HG02970 (cell line): ENCODE data around the gene RUFY1.
"Not testable (repeated sequence)": the region's sequence is repeated elsewhere in the genome, so short reads cannot be mapped to it uniquely, and the experiment has no call there.

Source experiments
- ATAC-seq: cut with Tn5 transposase; IDR thresholded peaks from one replicate; pipeline ENCODE4 v1.9.1; 2021; ENCODE audit warnings: mild to moderate bottlenecking, moderate library complexity, moderate number of reproducible peaks; ENCODE audit not compliant: unreplicated experiment, low FRiP score

Gene RUFY1, protein sequence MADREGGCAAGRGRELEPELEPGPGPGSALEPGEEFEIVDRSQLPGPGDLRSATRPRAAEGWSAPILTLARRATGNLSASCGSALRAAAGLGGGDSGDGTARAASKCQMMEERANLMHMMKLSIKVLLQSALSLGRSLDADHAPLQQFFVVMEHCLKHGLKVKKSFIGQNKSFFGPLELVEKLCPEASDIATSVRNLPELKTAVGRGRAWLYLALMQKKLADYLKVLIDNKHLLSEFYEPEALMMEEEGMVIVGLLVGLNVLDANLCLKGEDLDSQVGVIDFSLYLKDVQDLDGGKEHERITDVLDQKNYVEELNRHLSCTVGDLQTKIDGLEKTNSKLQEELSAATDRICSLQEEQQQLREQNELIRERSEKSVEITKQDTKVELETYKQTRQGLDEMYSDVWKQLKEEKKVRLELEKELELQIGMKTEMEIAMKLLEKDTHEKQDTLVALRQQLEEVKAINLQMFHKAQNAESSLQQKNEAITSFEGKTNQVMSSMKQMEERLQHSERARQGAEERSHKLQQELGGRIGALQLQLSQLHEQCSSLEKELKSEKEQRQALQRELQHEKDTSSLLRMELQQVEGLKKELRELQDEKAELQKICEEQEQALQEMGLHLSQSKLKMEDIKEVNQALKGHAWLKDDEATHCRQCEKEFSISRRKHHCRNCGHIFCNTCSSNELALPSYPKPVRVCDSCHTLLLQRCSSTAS

DNA sequence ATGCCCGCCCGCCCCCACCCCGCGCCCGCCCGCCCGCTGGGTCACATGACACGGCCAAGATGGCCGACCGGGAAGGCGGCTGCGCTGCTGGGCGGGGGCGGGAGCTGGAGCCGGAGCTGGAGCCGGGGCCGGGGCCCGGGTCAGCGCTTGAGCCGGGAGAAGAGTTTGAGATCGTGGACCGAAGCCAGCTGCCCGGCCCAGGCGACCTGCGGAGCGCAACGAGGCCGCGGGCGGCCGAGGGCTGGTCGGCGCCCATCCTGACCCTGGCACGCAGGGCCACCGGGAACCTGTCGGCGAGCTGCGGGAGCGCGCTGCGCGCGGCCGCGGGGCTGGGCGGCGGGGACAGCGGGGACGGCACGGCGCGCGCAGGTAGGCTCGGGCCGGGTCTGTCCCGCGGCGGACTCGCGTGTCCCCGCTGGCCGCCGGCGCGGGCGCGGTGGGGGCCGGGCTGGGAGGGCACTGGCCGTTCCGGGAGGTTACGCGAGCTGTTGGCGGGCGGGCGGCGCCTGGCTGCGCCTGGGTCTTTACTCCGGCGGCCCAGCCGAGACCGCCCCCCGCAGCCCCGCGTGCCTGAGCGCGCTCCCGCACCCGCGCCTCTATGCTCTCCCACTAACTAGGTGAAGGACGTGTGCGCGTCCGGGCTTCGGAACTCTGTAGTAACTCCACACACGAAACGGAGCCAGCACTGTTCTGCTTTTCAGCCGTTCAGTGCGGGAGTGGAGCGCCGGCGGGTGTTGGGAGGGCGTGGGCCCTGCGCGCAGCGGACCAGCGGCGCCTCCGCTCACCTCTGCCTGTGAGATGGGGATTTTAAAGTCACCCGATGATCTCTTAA lies at the start of gene RUFY1:
Gene RUFY1 (plus strand): TSS at position 44 of the 832 bp plus-strand sequence. CDS start 16 bp downstream, at position 60.
- peak; percentile 91 for ATAC-seq

DNA sequence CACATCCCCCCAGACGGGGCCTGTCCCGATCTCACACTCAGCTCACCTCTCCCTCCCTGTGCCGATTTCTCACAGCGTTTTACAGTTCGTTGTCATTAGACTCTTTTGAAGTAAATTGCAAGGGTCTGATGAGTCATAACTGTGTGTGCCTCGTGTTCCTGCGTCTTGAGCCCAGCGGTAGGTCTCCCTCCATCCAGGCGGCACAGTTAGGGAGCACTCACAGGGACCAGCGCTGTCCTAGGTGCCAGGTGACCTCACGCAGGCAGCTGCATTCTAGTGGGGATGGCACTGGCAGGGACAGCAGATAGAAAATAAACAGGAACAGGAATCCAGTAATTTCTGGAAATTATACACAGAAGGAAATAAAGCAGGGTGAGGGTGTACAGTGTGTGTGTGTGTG lies 48.4 kb upstream of the RUFY1 start:
- not testable (repeated sequence) for ATAC-seq

DNA sequence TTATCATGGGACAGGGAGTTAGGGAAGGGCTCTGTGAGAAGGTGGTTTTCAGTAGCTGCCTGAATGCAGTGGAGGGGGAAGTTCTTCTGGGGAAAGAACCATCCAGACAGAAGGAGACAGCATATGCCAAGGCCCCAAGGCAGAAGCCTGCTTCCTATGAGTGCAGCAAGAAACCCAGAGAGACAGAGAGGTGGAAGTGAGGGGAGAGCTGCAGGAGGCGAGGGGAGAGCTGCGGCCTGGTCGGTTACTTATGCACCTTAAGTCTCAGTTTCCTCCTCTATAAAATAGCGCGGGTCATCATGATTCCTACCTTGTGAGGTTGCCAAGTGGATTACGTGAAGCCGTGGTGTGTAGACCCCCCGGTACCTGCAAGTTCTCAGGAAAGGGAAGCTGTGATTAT lies 47.9 kb upstream of the RUFY1 start:
- ATAC-seq, result not testable (repeated sequence)

DNA sequence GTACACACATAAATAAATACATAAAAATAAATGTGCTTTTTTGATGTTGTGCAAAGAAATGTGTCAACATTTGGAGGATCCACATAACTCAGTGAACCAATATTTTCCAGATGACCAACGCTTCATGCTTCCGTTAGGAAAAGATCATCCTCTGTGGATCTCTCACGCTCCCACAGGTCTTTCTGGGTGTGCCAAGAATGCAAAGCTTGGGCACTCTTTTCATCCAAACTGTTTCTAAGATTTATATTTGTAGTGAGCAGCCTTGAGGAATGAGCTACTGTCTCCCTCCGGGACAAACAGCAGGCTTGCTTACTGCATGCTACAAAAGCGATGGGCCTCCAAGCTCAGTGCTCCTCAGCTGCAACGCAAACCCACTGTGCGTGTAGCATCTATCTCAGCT lies 46.2 kb upstream of the RUFY1 start:
- ATAC-seq, result no peak

DNA sequence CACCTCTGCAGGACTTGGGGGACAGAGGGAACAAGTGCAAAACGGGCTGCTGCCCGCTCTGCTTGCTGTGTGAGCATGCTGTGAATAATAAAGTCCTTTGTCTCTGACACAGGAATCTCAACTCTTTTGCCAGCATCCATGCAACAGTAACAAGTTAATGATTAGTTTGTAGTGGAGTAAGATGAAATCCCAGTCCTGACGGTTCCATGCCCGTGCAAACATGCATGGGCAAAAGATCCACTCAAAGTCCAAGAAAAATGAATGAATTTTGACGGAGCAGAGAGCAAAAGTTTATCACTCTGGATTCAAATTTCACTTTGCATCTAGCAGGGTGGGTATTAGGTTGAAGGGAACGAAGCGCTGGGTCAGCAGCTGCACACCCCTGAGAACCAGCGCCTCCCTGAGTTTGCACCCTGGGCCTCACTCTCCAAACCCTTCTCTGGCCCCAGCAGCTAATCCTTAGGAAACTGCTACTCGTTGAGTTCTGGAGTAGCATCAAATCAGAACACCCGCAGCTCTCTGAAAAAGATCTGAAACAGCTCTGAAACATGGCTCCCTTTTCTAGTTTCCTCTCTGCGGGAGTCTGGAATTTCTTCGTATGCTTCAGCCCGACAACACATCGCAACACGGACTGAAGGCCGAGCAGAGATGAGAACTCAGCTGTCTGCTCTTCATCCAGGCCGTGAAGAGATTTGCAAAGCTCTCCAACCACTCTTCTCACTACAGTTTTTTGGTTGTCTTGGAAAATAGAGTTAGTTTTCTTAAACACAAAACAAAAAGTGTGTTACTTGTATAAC lies 45.6 kb upstream of the RUFY1 start:
- ATAC-seq, result no peak

DNA sequence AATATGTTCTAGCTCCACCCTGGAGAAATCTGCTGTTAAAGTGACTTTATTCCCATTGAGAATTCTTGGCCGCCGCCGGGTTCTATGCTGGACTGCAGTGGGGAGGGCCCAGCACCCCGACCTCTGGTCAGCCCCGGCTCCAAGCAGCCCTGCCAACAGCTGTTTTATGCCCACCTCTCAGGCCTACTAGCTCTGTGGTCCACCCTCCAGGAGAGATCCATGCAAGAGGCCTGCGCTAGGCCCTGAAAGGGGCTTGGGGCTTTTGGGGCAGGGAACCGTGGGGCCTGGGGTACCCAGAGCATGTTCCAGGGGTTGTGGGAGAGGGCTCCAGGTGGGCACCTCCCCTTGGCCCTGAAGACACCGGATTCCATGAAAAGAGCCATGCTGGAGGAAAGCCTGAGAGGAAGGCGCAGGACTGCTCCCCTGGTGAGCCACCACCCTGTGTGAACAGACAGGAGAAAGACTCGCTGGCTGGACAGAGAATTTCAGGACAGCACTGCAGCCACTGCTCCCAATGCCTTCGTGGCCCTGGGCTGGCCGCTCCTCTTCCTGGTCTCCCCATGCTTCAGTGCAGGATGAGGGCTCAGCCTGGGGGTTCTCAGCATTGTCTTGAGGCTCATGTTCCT lies 44.6 kb upstream of the RUFY1 start:
- ATAC-seq, result no peak

DNA sequence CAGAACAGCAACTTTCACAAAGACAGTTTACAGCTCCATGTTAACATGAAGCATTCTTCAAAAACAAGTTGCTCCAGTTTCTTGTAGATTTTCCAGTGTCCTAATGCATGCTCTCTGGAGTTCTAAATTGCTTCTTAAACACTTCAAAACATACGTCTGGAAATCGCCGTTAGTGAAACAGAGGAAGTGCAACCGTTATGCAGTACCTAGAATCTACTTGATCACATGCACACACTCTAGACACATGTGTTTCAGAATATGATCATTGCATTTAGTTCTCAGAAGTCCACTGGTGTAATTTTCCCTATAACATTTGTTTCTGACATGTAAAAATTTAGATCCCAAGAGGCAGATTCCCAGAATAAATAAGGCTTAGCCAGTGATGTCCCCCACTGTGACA lies 41.1 kb upstream of the RUFY1 start:
- ATAC-seq, result no peak

DNA sequence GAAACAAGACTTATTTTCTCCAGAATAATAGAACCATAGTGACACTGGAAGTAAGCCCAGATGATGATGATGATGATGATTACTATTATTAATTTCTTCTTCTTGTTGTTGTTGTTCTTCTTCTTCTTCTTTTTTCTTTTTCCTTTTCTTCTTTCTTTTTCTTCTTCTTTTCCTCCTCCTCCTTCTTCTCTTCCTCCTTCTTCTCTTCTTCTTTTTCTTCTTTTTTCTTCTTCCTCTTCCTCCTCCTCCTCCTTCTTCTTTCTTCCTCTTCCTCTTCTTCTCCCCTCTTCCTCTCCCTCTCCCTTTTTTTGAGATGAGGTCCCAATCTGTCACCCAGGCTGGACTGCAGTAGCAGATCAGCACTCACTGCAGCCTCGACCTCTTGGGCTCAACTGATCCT lies 40.5 kb upstream of the RUFY1 start:
- no peak for ATAC-seq

DNA sequence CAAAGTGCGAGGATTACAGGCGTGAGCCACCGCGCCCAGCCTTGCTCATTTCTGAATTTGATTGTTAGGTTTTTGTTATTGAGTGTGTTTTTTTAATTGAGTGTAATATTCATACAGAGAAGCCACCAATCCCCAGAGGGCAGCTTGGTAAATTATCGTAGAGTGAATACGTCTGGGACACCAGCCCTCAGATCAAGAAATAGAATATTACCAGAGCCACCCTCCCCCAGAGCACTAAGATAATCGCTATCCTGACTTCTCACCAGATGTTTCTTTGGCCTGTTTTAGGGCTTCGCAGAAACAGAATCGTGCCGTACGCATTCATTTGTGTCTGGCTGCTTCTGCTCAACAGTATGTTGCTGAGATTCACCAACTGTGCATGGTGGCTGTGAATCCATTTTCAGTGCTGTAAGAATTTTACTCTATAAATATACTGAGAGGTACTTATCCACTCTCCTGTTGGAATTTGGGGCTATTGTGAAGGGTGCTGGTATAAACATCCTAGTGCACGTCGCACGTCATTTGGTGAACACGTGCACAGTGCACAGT lies 37.8 kb upstream of the RUFY1 start:
- ATAC-seq, result no peak

DNA sequence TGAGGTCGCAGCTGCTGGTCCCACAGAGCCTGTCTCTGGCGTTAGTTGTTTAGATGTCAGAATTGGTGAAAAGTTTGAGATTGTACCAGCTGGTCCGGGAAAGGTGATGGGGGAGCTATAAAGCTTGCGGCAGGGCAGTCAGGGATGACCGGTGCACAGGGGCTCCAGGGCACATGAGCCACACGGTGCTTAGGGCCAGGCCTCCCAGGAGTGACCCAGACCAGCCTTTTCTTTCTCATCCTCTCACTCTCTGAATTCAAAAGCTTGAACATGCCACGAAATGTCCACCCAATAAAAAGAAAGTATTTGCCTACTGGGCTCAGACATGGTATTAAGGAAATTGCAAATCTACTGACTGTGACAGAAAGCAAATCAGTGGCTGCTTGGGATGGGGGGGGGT lies 34.9 kb upstream of the RUFY1 start:
- ATAC-seq, result not testable (repeated sequence)

DNA sequence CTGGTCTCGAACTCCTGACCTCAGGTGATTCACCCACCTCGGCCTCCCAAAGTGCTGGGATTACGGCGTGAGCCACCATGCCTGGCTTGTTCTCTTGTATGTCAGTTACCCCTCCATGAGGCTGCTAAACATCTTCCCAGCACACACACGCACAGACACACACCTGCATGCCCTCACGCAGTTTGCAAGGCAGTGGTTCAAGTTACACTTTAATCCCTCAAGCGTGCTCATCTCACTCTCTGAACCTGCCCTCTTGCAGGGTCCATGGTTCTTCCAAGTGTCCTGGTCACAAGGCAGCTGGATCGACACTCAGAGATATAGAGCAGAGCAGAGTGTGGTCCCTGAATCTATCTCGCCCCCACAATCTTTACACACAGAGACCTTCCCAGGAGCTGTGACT lies 34.1 kb upstream of the RUFY1 start:
- ATAC-seq, result no peak

DNA sequence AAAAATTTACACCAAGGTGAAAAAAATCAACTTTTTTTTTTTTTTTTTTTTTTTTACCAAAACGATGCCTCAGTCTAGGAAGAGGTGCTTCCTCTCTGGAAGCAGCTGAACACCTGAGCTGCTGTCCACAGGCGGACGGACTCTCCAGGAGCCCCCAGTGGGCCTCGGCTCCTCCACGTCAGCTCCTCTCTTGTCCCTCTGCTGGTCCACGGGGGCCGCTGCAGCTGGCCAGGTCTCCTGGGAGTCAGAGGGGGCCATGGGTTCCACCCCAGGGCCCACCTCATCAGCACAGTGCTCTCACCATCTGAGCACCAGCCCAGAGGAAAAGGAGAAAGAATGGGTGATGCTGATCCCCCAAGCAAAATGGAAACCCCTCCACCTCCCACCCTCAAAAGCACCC lies 32.6 kb upstream of the RUFY1 start:
- not testable (repeated sequence) for ATAC-seq

DNA sequence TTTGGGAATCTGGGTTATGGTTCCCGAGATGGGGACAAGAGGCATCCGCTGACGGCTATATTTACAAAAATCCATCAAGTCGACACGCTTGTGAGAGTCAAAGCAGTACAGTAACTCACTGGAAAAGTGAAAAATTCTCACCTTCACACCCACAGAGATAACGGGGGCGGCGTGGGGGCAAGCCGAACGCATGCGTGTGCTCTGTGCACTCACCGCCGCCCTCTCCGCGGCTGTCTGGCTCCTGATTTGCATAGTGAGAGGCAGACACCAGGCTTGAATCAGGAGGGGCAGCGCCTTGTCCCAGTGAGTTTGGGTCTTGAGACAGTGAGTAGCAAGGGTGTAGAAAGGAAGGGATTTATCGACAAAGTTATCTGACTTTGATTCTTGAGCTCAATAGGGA lies 32.0 kb upstream of the RUFY1 start:
- ATAC-seq, result not testable (repeated sequence)

DNA sequence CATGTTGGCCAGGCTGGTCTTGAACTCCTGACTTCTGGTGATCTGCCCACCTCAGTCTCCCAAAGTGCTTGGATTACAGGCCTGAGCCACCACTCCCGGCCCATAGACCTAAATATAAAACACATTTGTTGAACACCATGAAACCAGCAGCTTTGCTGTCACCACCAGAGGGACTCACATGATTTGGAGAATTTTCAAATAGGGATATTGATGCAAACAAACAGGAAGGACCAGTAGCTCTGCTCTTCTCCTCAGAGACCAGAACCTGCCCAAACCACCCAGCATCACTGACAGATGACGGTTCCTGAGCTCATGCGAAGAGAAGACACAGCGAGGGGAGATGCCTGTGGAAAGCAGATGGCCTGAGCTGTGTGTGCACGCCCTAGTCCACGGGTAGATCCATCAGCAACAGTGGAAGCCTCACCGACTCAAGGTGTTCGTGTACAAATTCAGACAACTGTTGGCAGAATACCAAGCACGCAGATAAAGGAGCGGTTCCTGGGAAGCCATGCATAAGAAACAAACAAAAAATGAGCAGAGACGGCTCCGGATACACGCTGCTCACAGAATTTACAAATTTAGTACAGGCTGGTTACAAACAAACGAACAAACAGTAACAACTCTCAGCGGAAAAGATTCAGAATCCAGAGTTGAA lies 30.8 kb upstream of the RUFY1 start:
- not testable (repeated sequence) for ATAC-seq

DNA sequence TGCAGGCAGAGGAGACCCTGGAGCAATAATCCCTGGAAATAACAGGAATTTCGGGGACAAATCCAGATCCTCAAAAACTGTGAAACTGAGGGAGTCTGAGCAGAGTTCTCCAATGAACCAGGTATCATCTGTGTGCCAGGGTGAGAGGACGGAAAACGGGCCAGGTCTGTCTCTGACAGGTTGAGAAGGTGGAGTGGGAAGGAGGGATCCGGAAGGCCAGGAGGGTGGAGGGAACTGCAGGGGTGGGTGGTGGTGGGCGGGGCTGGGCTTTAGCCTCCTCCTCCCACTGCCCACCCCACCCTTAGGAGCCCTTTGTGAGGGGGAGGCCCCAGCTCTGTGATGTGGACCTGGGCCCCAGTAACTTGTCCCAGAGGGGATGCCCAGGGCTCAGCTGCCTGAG lies 28.2 kb upstream of the RUFY1 start:
- ATAC-seq, result not testable (repeated sequence)

DNA sequence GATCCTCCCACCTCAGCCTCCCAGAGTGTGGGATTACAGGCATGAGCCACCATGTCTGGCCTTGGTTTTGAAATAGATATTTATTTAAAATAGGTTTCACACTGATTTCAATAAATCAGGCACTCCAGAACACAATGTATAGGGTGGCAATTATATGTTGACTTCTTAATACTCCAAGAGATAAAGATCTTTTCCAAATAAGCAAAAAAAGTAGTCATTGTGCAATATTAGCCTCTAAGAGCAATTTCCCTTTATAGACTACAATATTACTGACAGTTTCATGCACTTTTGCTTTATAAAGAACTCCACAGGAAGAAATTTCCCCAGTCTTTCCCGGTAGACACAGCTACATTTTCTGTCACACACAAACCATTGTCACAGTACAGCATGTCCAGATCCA lies 23.4 kb upstream of the RUFY1 start:
- ATAC-seq, result no peak

DNA sequence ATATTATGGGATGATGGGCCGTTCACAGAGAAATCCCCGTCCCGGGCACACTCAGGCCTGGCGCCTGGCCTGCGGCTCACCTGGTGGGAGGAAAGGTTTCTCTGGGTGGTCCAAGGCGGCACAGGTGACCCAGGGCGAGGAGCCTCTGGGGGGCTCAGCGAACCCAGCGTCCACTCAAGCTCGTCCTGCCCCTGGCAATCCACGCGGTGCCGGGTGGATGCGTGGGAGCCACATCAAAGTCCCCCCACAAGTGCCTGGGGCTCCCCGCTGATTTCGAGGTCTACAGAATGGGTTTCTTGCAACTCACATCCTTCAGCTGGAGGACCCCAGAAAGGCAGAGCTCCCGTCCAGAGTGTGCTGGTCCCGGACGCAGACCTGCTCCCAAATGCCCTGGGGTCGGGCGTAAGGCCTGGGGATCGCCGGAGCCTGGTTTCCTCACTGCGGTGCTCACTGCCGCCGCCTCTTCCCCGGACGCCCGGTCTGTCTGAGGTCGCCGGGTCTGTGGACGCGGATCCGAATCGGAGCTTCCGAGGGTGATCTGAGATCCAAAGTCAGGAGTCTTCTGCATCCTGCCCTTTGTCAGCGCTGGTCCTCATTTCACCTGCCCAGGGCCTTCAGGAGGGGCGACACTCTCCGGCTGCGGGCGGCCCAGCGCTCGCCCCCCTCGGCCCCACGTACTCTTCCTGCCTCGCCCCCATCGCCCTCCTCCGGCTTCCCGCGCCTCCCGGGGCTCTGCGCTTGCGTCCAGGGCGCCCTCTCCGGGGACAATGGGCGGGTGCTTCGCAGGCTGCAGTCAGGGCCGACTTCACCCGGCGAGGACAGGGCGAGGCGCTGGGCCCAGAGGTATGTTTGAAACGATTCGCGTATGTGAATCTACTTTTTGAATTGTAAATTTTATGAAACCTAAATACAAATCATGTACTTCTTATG lies 20.0 kb upstream of the RUFY1 start:
- ATAC-seq, result no peak

DNA sequence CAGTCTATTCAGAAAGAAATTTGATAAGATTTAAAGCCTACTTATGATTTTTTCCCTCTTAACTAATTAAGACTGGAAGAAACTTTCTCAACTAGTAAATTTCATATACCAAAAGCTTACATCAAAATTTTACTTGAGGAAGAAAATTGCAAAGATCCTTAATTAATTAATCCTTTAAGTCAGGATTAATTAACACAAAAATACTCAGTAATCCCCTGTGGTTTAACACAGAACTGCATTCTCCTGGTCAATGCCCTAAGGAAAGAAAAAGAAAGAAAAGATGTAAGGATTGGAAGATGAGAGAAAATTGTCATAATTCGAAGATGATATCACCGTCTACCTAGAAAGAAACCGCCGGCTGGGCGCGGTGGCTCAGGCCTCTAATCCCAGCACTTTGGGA lies 17.3 kb upstream of the RUFY1 start:
- no peak for ATAC-seq
